ENCODE measurements around the gene HTR3B.

HTR3B gene

GRCh38 chr11:113994077-113994954, 89.7 kb downstream of the HTR3B start:
- TF ChIP-seq POLR2AphosphoS5 (IDR thresholded peaks at IDR 0.05; ENCODE audit: low read depth, low read length): no peak
- no peak for TF ChIP-seq SIN3A (IDR thresholded peaks at IDR 0.05; ENCODE audit: borderline replicate concordance, insufficient read depth, low read length)
- no peak for TF ChIP-seq TAF1 (IDR thresholded peaks at IDR 0.05; ENCODE audit: borderline replicate concordance, insufficient read depth, low read length)
- TF ChIP-seq FOXP2 (optimal IDR thresholded peaks at IDR 0.05; ENCODE audit: borderline replicate concordance, extremely low read depth, extremely low read length, insufficient read depth): no peak
- no peak for TF ChIP-seq REST (IDR thresholded peaks at IDR 0.05; ENCODE audit: insufficient read depth in 1 of 2, low read depth in 2 of 2, low read length in 2 of 2)
